HEK293 (cell line): ENCODE data around the gene MOCS3.

Experiments
- ZBTB21 ChIP-seq: fragments of 450-650 bp; formaldehyde crosslinking; IDR thresholded peaks from 2 replicates; pipeline ENCODE4 v1.5.1; 2017; ENCODE audit warnings: missing biosample characterization, missing genetic modification characterization
- ZNF76 ChIP-seq: fragments of 450-650 bp; formaldehyde crosslinking; IDR thresholded peaks from 2 replicates; pipeline ENCODE4; 2016; ENCODE audit warnings: low read depth, missing biosample characterization, missing genetic modification characterization, borderline replicate concordance
- TF ChIP-seq, protein P1 (sequence below): fragments of 450-650 bp; formaldehyde crosslinking; IDR thresholded peaks from 2 replicates; pipeline ENCODE4 v1.5.1; 2016; ENCODE audit warnings: missing biosample characterization, missing genetic modification characterization
- TF ChIP-seq, protein P2 (sequence below): fragments of 450-650 bp; formaldehyde crosslinking; IDR thresholded peaks from 2 replicates; pipeline ENCODE4 v1.5.1; 2017; ENCODE audit warnings: missing biosample characterization, missing genetic modification characterization

DNA sequence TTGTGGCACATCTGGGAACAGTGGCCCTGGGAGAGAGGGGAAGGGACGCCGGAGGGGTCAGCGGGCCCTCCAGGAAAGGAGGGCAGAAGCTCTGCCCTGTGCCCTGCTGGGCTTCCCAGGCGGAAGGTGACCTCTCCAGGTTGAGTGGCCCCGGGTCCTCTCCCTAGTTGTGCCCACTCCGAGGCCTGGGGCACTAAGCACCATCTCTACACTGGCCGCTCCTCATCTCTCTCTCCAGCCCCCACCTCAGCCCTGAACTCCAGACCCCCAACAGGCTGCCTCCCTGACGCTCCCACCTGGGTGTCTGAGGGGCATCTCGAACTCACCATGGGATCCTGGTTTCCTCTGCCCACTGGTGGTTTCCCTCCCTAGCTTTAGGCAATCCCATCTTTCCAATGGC is 46.2 kb downstream of the MOCS3 start:
- TF ChIP-seq, protein P1, sequence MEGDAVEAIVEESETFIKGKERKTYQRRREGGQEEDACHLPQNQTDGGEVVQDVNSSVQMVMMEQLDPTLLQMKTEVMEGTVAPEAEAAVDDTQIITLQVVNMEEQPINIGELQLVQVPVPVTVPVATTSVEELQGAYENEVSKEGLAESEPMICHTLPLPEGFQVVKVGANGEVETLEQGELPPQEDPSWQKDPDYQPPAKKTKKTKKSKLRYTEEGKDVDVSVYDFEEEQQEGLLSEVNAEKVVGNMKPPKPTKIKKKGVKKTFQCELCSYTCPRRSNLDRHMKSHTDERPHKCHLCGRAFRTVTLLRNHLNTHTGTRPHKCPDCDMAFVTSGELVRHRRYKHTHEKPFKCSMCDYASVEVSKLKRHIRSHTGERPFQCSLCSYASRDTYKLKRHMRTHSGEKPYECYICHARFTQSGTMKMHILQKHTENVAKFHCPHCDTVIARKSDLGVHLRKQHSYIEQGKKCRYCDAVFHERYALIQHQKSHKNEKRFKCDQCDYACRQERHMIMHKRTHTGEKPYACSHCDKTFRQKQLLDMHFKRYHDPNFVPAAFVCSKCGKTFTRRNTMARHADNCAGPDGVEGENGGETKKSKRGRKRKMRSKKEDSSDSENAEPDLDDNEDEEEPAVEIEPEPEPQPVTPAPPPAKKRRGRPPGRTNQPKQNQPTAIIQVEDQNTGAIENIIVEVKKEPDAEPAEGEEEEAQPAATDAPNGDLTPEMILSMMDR (tag by site-specific recombination), result no peak
- no peak for TF ChIP-seq ZBTB21 (tag by site-specific recombination)
- TF ChIP-seq, protein P2, sequence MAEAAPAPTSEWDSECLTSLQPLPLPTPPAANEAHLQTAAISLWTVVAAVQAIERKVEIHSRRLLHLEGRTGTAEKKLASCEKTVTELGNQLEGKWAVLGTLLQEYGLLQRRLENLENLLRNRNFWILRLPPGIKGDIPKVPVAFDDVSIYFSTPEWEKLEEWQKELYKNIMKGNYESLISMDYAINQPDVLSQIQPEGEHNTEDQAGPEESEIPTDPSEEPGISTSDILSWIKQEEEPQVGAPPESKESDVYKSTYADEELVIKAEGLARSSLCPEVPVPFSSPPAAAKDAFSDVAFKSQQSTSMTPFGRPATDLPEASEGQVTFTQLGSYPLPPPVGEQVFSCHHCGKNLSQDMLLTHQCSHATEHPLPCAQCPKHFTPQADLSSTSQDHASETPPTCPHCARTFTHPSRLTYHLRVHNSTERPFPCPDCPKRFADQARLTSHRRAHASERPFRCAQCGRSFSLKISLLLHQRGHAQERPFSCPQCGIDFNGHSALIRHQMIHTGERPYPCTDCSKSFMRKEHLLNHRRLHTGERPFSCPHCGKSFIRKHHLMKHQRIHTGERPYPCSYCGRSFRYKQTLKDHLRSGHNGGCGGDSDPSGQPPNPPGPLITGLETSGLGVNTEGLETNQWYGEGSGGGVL, result no peak
- TF ChIP-seq ZNF76 (tag by site-specific recombination), result no peak
